GM23338 (cell line): ENCODE data around the gene VWC2.

Experiments
- CREB1 ChIP-seq: fragments of 250-450 bp; sonication (Bioruptor Pico); IDR thresholded peaks from 2 replicates; pipeline ENCODE4 v1.5.0; 2020; ENCODE audit warnings: low read depth, mild to moderate bottlenecking, moderate library complexity
- CTCF ChIP-seq, 2 experiments: fragments of 200-600 bp in 1 of 2; sonication (generic) in 1 of 2; conservative IDR thresholded peaks; 2 replicates each; pipeline versions ENCODE4 v1.5.1 to v1.6.1; 2016 to 2017; ENCODE audit warnings: antibody characterized with exemption in 2 of 2, low read depth in 2 of 2, mild to moderate bottlenecking in 2 of 2, moderate library complexity in 1 of 2
- EZH2 ChIP-seq: fragments of 200-600 bp; sonication (generic); IDR thresholded peaks from one replicate; pipeline ENCODE4 v1.8.0; 2017; ENCODE audit warnings: antibody characterized with exemption, mild to moderate bottlenecking, low read depth; ENCODE audit not compliant: unreplicated experiment
- EZH2phosphoT487 ChIP-seq: fragments of 200-600 bp; sonication (generic); IDR thresholded peaks from one replicate; pipeline ENCODE4 v1.8.1; 2018; ENCODE audit warnings: antibody characterized with exemption; ENCODE audit not compliant: unreplicated experiment
- JUNB ChIP-seq: IDR thresholded peaks from one replicate; pipeline ENCODE4 v1.6.1; 2016; ENCODE audit warnings: antibody characterized with exemption; ENCODE audit not compliant: unreplicated experiment
- NANOG ChIP-seq: IDR thresholded peaks from 2 replicates; pipeline ENCODE4 v1.6.1; 2016; ENCODE audit warnings: antibody characterized with exemption, borderline replicate concordance
- POLR2AphosphoS5 ChIP-seq: IDR thresholded peaks from 2 replicates; pipeline ENCODE4 v1.6.1; 2016; ENCODE audit warnings: antibody characterized with exemption, low read depth
- ZNF114 ChIP-seq: fragments of 250-450 bp; sonication (Bioruptor Pico); IDR thresholded peaks from 2 replicates; pipeline ENCODE4 v1.5.0; 2020; ENCODE audit warnings: mild to moderate bottlenecking, moderate library complexity
- ZNF331 ChIP-seq: fragments of 250-450 bp; sonication (Bioruptor Pico); IDR thresholded peaks from 2 replicates; pipeline ENCODE4 v1.5.0; 2020; ENCODE audit warnings: low read depth, mild to moderate bottlenecking, moderate library complexity
- TF ChIP-seq, protein P1 (sequence below): IDR thresholded peaks from one replicate; pipeline ENCODE4 v1.6.1; 2018; ENCODE audit warnings: antibody characterized with exemption; ENCODE audit not compliant: unreplicated experiment
- TF ChIP-seq, protein P2 (sequence below): IDR thresholded peaks from 2 replicates; pipeline ENCODE4 v1.6.1; 2016; ENCODE audit warnings: antibody characterized with exemption

DNA sequence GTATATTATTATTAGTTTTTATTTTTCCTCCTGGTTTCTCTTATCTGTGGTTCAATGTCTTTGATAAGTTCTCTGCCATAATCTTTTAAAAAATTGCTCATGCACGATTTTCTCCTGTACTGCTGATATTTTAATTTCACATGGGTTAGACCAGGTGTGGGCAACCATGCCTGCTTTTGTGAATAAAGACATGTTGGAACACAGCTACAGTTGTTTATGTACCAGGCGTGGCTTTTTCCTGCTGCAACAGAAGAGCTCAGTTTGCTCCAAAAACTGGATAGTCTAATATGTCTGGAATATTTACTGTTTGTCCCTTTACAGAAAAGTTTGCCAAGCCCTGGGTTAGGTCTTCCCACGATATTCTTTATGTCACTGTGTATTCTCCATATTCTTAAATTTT lies 105.2 kb downstream of the VWC2 start:
- TF ChIP-seq CTCF (conservative IDR thresholded peaks at IDR 0.05; ENCODE audit: low read depth in 2 of 2) (no peak), NANOG (no peak), POLR2AphosphoS5 (no peak), EZH2 (no peak), CREB1 (CRISPR knock-in tag) (no peak), ZNF331 (no peak), JUNB (no peak), EZH2phosphoT487 (no peak), ZNF114 (CRISPR knock-in tag) (no peak)
- TF ChIP-seq, protein P1, sequence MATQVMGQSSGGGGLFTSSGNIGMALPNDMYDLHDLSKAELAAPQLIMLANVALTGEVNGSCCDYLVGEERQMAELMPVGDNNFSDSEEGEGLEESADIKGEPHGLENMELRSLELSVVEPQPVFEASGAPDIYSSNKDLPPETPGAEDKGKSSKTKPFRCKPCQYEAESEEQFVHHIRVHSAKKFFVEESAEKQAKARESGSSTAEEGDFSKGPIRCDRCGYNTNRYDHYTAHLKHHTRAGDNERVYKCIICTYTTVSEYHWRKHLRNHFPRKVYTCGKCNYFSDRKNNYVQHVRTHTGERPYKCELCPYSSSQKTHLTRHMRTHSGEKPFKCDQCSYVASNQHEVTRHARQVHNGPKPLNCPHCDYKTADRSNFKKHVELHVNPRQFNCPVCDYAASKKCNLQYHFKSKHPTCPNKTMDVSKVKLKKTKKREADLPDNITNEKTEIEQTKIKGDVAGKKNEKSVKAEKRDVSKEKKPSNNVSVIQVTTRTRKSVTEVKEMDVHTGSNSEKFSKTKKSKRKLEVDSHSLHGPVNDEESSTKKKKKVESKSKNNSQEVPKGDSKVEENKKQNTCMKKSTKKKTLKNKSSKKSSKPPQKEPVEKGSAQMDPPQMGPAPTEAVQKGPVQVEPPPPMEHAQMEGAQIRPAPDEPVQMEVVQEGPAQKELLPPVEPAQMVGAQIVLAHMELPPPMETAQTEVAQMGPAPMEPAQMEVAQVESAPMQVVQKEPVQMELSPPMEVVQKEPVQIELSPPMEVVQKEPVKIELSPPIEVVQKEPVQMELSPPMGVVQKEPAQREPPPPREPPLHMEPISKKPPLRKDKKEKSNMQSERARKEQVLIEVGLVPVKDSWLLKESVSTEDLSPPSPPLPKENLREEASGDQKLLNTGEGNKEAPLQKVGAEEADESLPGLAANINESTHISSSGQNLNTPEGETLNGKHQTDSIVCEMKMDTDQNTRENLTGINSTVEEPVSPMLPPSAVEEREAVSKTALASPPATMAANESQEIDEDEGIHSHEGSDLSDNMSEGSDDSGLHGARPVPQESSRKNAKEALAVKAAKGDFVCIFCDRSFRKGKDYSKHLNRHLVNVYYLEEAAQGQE: no peak
- TF ChIP-seq, protein P2, sequence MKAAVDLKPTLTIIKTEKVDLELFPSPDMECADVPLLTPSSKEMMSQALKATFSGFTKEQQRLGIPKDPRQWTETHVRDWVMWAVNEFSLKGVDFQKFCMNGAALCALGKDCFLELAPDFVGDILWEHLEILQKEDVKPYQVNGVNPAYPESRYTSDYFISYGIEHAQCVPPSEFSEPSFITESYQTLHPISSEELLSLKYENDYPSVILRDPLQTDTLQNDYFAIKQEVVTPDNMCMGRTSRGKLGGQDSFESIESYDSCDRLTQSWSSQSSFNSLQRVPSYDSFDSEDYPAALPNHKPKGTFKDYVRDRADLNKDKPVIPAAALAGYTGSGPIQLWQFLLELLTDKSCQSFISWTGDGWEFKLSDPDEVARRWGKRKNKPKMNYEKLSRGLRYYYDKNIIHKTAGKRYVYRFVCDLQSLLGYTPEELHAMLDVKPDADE: no peak
